Suprapubic skin (tissue), 4 donors: ENCODE measurements around the gene DCLK3.

Source experiments
- EP300 ChIP-seq: sonication (generic); formaldehyde crosslinking; IDR thresholded peaks from one replicate; pipeline ENCODE4 v1.6.1; 2017; ENCODE audit warnings: antibody characterized with exemption
- POLR2AphosphoS5 ChIP-seq, 3 donors: sonication (generic); formaldehyde crosslinking; IDR thresholded peaks; one replicate each; pipeline ENCODE4 v1.6.1; 2017; ENCODE audit warnings: antibody characterized with exemption in 3 of 3
- TF ChIP-seq, protein P1 (sequence below), 2 donors: fragments of 200-600 bp in 1 of 2; fragments of 450-650 bp in 1 of 2; sonication (generic) in 1 of 2; IDR thresholded peaks; one replicate each; pipeline ENCODE4 v1.5.1; 2016 to 2019; ENCODE audit warnings: antibody characterized with exemption in 2 of 2, mild to moderate bottlenecking in 1 of 2, moderate library complexity in 1 of 2

DNA sequence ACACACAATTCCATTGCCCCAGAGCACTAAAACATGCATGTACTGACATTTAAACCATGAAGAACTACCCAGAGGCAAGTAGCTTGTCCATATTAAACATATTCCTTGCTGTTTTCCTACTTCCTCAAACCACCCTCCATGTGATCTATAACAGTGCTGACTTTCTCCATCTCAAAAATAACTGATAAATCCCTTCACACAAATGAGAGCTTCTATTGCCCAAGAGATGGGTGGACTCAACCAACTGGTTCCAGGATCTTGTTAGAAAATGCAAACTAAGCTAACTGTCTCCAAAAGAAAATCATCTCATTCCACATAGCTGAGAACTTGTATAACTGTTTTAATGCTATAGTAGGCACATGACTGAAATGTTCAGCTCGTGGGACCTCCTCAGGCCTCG, 29.6 kb downstream of the DCLK3 start:
- TF ChIP-seq, protein P1, sequence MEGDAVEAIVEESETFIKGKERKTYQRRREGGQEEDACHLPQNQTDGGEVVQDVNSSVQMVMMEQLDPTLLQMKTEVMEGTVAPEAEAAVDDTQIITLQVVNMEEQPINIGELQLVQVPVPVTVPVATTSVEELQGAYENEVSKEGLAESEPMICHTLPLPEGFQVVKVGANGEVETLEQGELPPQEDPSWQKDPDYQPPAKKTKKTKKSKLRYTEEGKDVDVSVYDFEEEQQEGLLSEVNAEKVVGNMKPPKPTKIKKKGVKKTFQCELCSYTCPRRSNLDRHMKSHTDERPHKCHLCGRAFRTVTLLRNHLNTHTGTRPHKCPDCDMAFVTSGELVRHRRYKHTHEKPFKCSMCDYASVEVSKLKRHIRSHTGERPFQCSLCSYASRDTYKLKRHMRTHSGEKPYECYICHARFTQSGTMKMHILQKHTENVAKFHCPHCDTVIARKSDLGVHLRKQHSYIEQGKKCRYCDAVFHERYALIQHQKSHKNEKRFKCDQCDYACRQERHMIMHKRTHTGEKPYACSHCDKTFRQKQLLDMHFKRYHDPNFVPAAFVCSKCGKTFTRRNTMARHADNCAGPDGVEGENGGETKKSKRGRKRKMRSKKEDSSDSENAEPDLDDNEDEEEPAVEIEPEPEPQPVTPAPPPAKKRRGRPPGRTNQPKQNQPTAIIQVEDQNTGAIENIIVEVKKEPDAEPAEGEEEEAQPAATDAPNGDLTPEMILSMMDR (IDR thresholded peaks at IDR 0.05) = no peak
- no peak for TF ChIP-seq POLR2AphosphoS5 (IDR thresholded peaks at IDR 0.05)
- no peak for TF ChIP-seq EP300
